GM12892 (cell line): Measurements from ENCODE around the gene BPI.
"Not testable (repeated sequence)": the region's sequence is repeated elsewhere in the genome, so short reads cannot be mapped to it uniquely, and the experiment has no call there.

Source experiments
- DNase-seq: peaks from one replicate; pipeline ENCODE4 v3.0.0; 2011; ENCODE audit not compliant: insufficient read length
- FAIRE-seq: peaks from 2 replicates; lab custom pipeline; 2011; peaks lifted over from hg19 to GRCh38; lab: Jason Lieb, UNC
- POLR2A ChIP-seq: IDR thresholded peaks from 2 replicates; pipeline ENCODE4 v1.6.1; 2011; ENCODE audit warnings: low read depth, low read length, control low read depth
- POLR2AphosphoS5 ChIP-seq: IDR thresholded peaks from 2 replicates; pipeline ENCODE4 v1.6.1; 2011; ENCODE audit warnings: low read depth, low read length, control low read depth
- TAF1 ChIP-seq: IDR thresholded peaks from 2 replicates; pipeline ENCODE4 v1.6.1; 2011; ENCODE audit warnings: low read depth, mild to moderate bottlenecking, control low read depth, low read length, borderline replicate concordance

Gene BPI

GRCh38 chr20:38278763-38279162 is 25.2 kb upstream of the BPI start:
- DNase-seq (no peak), FAIRE-seq (no peak)
- TF ChIP-seq POLR2A = no peak
- TF ChIP-seq TAF1 = no peak
- no peak for TF ChIP-seq POLR2AphosphoS5

- FAIRE-seq, DNase-seq: not testable (repeated sequence)
These were observed 22.6 kb upstream of the BPI start for GRCh38 chr20:38281176-38281915.

- DNase-seq (no peak), FAIRE-seq (no peak)
- TF ChIP-seq TAF1 (no peak), POLR2A (no peak), POLR2AphosphoS5 (no peak)
These were observed 20.7 kb upstream of the BPI start for GRCh38 chr20:38283236-38283635.

GRCh38 chr20:38284066-38284650 is 19.8 kb upstream of the BPI start:
- not testable (repeated sequence) for FAIRE-seq, DNase-seq

GRCh38 chr20:38284893-38285444 is 19.0 kb upstream of the BPI start:
- no peak for TF ChIP-seq POLR2A
- TF ChIP-seq POLR2AphosphoS5 = no peak
- TF ChIP-seq TAF1 = no peak
- FAIRE-seq (no peak), DNase-seq (no peak)

GRCh38 chr20:38286586-38287531 is 17.1 kb upstream of the BPI start:
- no peak for TF ChIP-seq POLR2AphosphoS5
- no peak for TF ChIP-seq POLR2A
- TF ChIP-seq TAF1 = no peak
- FAIRE-seq (no peak), DNase-seq (no peak)

- DNase-seq (no peak), FAIRE-seq (no peak)
- no peak for TF ChIP-seq POLR2AphosphoS5
- no peak for TF ChIP-seq POLR2A
- TF ChIP-seq TAF1 = no peak
These were observed 12.8 kb upstream of the BPI start for GRCh38 chr20:38290829-38291814.

GRCh38 chr20:38291966-38292365 is 12.0 kb upstream of the BPI start:
- no peak for FAIRE-seq
- TF ChIP-seq POLR2A = no peak
- TF ChIP-seq POLR2AphosphoS5 = no peak
- TF ChIP-seq TAF1 = no peak

GRCh38 chr20:38293491-38294065 is 10.4 kb upstream of the BPI start:
- FAIRE-seq = no peak
- TF ChIP-seq POLR2A = no peak
- no peak for TF ChIP-seq TAF1
- no peak for TF ChIP-seq POLR2AphosphoS5
- DNase-seq = no peak

More at GRCh38 chr20:38291966-38292365, 12.0 kb upstream of the BPI start:
- no peak for DNase-seq

GRCh38 chr20:38294076-38294591 is 9.8 kb upstream of the BPI start:
- DNase-seq = no peak
- FAIRE-seq = no peak
- TF ChIP-seq POLR2AphosphoS5 (no peak), TAF1 (no peak), POLR2A (no peak)

- TF ChIP-seq POLR2A (no peak), TAF1 (no peak), POLR2AphosphoS5 (no peak)
- DNase-seq (no peak), FAIRE-seq (no peak)
These were observed 8.1 kb upstream of the BPI start for GRCh38 chr20:38295811-38296210.
